NB4 (cell line): Measurements from ENCODE around the gene CYRIA.

ENCODE experiments used
- CTCF ChIP-seq: IDR thresholded peaks from one replicate; pipeline ENCODE4 v1.5.1; 2012; ENCODE audit warnings: low read depth, low read length
- POLR2A ChIP-seq: IDR thresholded peaks from 2 replicates; pipeline ENCODE4 v1.6.1; 2011; ENCODE audit warnings: mild to moderate bottlenecking; ENCODE audit not compliant: insufficient read length; ENCODE audit errors: extremely low read depth
- TF ChIP-seq, protein P1 (sequence below): IDR thresholded peaks from 2 replicates; pipeline ENCODE4 v1.6.1; 2011; ENCODE audit warnings: low read depth, low read length

GRCh38 chr2:16624436-16624780, 41.2 kb downstream of the CYRIA start:
- TF ChIP-seq POLR2A (no peak), CTCF (no peak)
- TF ChIP-seq, protein P1, sequence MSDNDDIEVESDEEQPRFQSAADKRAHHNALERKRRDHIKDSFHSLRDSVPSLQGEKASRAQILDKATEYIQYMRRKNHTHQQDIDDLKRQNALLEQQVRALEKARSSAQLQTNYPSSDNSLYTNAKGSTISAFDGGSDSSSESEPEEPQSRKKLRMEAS: no peak
